PC-3 (cell line): ENCODE results near the gene NXPH4. TPM values are rescaled to one million over a fixed set of nuclear protein-coding genes. Genes with fewer than 3 reads are reported as not detected.

Source experiments
- ATAC-seq: fragments of 200-7000 bp; cut with Tn5 transposase; 2 replicates; pipeline ENCODE4 v1.9.1; 2020; ENCODE audit warnings: mild to moderate bottlenecking, moderate library complexity
- BruUV-seq: library from RNA; stranded (reverse); fragments of 400-500 nt; replicated peaks from 2 replicates; lab custom pipeline; 2021; lab: Mats Ljungman, UMichigan
- CTCF ChIA-PET: fragments of 300-600 bp; sonication (Branson Sonifier 250); formaldehyde crosslinking; loops from one replicate; lab custom pipeline; 2022; ENCODE audit warnings: antibody characterized with exemption; lab: Charles Lee
- POLR2A ChIA-PET: fragments of 300-600 bp; sonication (Branson Sonifier 250); formaldehyde crosslinking; loops from one replicate; lab custom pipeline; 2022; ENCODE audit warnings: antibody characterized with exemption; ENCODE audit not compliant: unreplicated experiment; lab: Charles Lee
- DNase-seq: peaks from one replicate; pipeline ENCODE4 v3.0.0-alpha.2; 2015
- H2AFZ ChIP-seq: fragments of 300-600 bp; sonication (generic); 2 replicates; pipeline ENCODE4 v1.6.0; 2016; ENCODE audit warnings: antibody characterized with exemption, low read length
- H3F3A ChIP-seq: fragments of 300-600 bp; sonication (generic); one replicate; pipeline ENCODE4 v1.6.0; 2017; ENCODE audit warnings: antibody characterized with exemption, low read length, control low read depth, mild to moderate bottlenecking; ENCODE audit not compliant: unreplicated experiment
- H3K27ac ChIP-seq: fragments of 300-600 bp; sonication (generic); 2 replicates; pipeline ENCODE4 v1.5.1; 2016; ENCODE audit warnings: mild to moderate bottlenecking, low read length
- H3K27me3 ChIP-seq: fragments of 300-600 bp; sonication (generic); 2 replicates; pipeline ENCODE4 v1.6.1; 2016; ENCODE audit warnings: low read length, mixed read lengths
- H3K36me3 ChIP-seq: fragments of 300-600 bp; sonication (generic); 2 replicates; pipeline ENCODE4 v1.6.1; 2016; ENCODE audit warnings: low read depth, mixed run types, low read length, mixed read lengths
- H3K4me1 ChIP-seq: fragments of 300-600 bp; sonication (generic); 2 replicates; pipeline ENCODE4 v1.5.1; 2016; ENCODE audit warnings: low read length; ENCODE audit not compliant: insufficient read depth
- H3K4me2 ChIP-seq: fragments of 300-600 bp; sonication (generic); 2 replicates; pipeline ENCODE4 v1.6.0; 2016; ENCODE audit warnings: low read length
- H3K4me3 ChIP-seq: fragments of 300-600 bp; sonication (generic); 2 replicates; pipeline ENCODE4 v1.5.1; 2016; ENCODE audit warnings: mild to moderate bottlenecking, low read length, mixed read lengths
- H3K79me2 ChIP-seq: fragments of 300-600 bp; sonication (generic); 2 replicates; pipeline ENCODE4 v1.6.1; 2017; ENCODE audit warnings: low read length, mixed read lengths
- H3K9ac ChIP-seq: fragments of 300-600 bp; sonication (generic); 2 replicates; pipeline ENCODE4 v1.6.0; 2016; ENCODE audit warnings: mild to moderate bottlenecking, low read length
- H3K9me2 ChIP-seq: fragments of 300-600 bp; sonication (generic); replicated peaks from 2 replicates; pipeline ENCODE4 v1.6.1; 2016; ENCODE audit warnings: mixed run types, low read length, mixed read lengths
- H3K9me3 ChIP-seq: fragments of 300-600 bp; sonication (generic); 2 replicates; pipeline ENCODE4 v1.6.1; 2016; ENCODE audit warnings: low read length, mixed read lengths
- H4K20me1 ChIP-seq: fragments of 300-600 bp; sonication (generic); 2 replicates; pipeline ENCODE4 v1.6.1; 2016; ENCODE audit warnings: low read length, mixed read lengths
- CTCF ChIP-seq: fragments of 300-600 bp; sonication (generic); conservative IDR thresholded peaks from 2 replicates; pipeline ENCODE4 v1.5.1; 2017; ENCODE audit warnings: antibody characterized with exemption, low read depth, mild to moderate bottlenecking, low read length
- EZH2 ChIP-seq: fragments of 300-600 bp; sonication (generic); IDR thresholded peaks from one replicate; pipeline ENCODE4 v1.6.1; 2017; ENCODE audit warnings: antibody characterized with exemption, mild to moderate bottlenecking, low read length; ENCODE audit not compliant: unreplicated experiment
- EZH2phosphoT487 ChIP-seq: fragments of 300-600 bp; sonication (generic); IDR thresholded peaks from 2 replicates; pipeline ENCODE4 v1.6.1; 2018; ENCODE audit warnings: mild to moderate bottlenecking, antibody characterized with exemption, low read length, borderline replicate concordance
- intact Hi-C: fragments of 100-400 bp; cut with micrococcal nuclease; formaldehyde crosslinking; loops from 2 replicates; pipeline ENCODE4 v1.9.0; 2023
- total RNA-seq: library from RNA; depleted of rRNA; stranded (reverse); fragments of >200 nt; gene quantifications from 2 replicates; pipeline ENCODE4 v1.2.3, GENCODE V29; 2014

NXPH4 gene
- total RNA-seq, 1 experiment from 2014 or later = 15.1 TPM

GRCh38 chr12:57210926-57211692 is 5.5 kb upstream of the NXPH4 start:
- BruUV-seq = no TSS peak
- H3K9me3 ChIP-seq = no peaks in the 10 kb centered on the region
- ATAC-seq = no peak
- H3K4me2 ChIP-seq = no peak overlapping the region
- H3K4me1 ChIP-seq = peaks cover 16% of the 10 kb centered on the region
- no peak for TF ChIP-seq EZH2
- no peak for TF ChIP-seq CTCF
- no peak for TF ChIP-seq EZH2phosphoT487
- DNase-seq = no peak
- no peaks in the 10 kb centered on the region for H4K20me1 ChIP-seq
- POLR2A ChIA-PET = no interaction called here
- no peaks in the 10 kb centered on the region for H3F3A ChIP-seq
- H2AFZ ChIP-seq = no peak overlapping the region
- intact Hi-C loops = no loop called here
- H3K27me3 ChIP-seq = peaks cover 16% of the 10 kb centered on the region
- no peak overlapping the region for H3K27ac ChIP-seq
- H3K9ac ChIP-seq = no peak overlapping the region
- H3K4me3 ChIP-seq = no peak overlapping the region
- no peaks in the 10 kb centered on the region for H3K79me2 ChIP-seq
- no peaks in the 10 kb centered on the region for H3K36me3 ChIP-seq
- CTCF ChIA-PET = no interaction called here
- no peaks in the 10 kb centered on the region for H3K9me2 ChIP-seq

GRCh38 chr12:57211791-57212700 is 4.5 kb upstream of the NXPH4 start:
- DNase-seq (no peak), ATAC-seq (no peak)
- no peak overlapping the region for H3K27ac ChIP-seq
- H3K9ac ChIP-seq = no peak overlapping the region
- TSS peak; percentile 35 for BruUV-seq
- H3K9me3 ChIP-seq = no peaks in the 10 kb centered on the region
- CTCF ChIA-PET = no interaction called here
- no peaks in the 10 kb centered on the region for H3K79me2 ChIP-seq
- no peak overlapping the region for H2AFZ ChIP-seq
- intact Hi-C loops = no loop called here
- POLR2A ChIA-PET = no interaction called here
- no peak overlapping the region for H3K4me3 ChIP-seq
- H3K36me3 ChIP-seq = no peaks in the 10 kb centered on the region
- no peak overlapping the region for H3K4me2 ChIP-seq
- H3F3A ChIP-seq = no peaks in the 10 kb centered on the region
- TF ChIP-seq EZH2 (no peak), EZH2phosphoT487 (no peak), CTCF (no peak)
- peaks cover 19% of the 10 kb centered on the region for H3K27me3 ChIP-seq
- peaks cover 19% of the 10 kb centered on the region for H3K4me1 ChIP-seq
- no peaks in the 10 kb centered on the region for H4K20me1 ChIP-seq
- H3K9me2 ChIP-seq = no peaks in the 10 kb centered on the region
